Measurements from ENCODE around the gene TXNRD2.

DNA sequence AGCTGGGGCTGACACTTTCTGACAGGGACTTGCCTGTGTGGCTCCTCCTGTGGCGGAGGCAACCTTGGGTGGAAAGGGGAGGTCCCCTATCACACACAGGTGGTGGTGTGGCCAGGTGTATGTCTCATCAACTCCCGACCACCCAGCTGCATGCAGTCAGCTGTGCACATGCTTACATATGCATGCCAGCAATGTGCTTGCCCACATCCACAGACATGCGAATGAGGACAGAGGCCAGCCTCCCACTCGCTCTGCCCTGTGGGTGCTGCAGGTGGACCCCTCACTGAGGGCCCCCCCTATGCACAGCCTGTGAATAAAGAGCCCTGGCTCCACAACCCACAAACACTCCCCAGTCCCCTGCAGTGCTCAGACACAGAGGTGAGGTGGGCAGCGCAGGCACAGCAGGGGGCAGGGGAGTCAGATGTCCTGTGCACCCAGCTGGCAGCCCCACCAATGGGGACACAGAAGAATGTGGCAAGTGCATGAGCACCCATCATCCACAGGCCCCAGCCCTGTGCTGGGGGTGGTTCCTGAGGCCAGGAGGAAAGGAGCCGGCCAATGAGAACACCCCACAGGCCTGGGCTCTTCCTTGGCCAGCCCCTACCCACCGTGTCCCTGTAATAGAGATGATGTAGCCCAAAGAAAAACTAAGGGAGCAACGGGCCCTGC is 96.4 kb downstream of the TXNRD2 start:
- TF ChIP-seq POLR2AphosphoS5 (IDR thresholded peaks at IDR 0.05; ENCODE audit: low read depth, low read length): no peak
- TF ChIP-seq TAF1 (IDR thresholded peaks at IDR 0.05; ENCODE audit: low read depth, low read length): no peak
- no peak for TF ChIP-seq POLR2A (IDR thresholded peaks at IDR 0.05; ENCODE audit: low read depth, low read length)
- no peak for TF ChIP-seq SPI1 (IDR thresholded peaks at IDR 0.05; ENCODE audit: low read depth, low read length)
